Fibroblast of skin of abdomen (primary cell): Measurements from ENCODE around the gene TMEM167B.

Experiments used
- DNase-seq: peaks from one replicate; pipeline ENCODE4 v3.0.0-alpha.2; 2013

Gene TMEM167B

GRCh38 chr1:109083501-109083900 is 7.1 kb upstream of the TMEM167B start:
- DNase-seq = no peak

DNA sequence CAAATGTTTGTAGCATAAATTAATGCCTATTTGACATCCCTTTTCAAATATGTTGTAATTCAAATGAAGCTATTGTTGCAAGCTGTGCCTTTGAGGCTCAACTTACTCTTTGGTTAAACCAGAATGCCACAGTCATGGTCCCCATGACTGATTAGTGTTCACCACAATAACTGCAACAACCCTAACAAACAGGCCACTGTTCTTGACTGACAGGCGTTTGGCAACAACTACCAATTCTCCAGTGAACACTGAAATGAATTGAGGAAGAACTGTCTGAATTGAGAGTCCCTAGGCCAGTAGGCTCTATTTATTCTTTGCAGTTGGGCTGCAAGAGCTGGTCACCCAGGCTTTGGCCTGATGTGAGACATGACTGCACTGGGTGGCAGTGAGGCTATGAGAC is 6.6 kb upstream of the TMEM167B start:
- no peak for DNase-seq

DNA sequence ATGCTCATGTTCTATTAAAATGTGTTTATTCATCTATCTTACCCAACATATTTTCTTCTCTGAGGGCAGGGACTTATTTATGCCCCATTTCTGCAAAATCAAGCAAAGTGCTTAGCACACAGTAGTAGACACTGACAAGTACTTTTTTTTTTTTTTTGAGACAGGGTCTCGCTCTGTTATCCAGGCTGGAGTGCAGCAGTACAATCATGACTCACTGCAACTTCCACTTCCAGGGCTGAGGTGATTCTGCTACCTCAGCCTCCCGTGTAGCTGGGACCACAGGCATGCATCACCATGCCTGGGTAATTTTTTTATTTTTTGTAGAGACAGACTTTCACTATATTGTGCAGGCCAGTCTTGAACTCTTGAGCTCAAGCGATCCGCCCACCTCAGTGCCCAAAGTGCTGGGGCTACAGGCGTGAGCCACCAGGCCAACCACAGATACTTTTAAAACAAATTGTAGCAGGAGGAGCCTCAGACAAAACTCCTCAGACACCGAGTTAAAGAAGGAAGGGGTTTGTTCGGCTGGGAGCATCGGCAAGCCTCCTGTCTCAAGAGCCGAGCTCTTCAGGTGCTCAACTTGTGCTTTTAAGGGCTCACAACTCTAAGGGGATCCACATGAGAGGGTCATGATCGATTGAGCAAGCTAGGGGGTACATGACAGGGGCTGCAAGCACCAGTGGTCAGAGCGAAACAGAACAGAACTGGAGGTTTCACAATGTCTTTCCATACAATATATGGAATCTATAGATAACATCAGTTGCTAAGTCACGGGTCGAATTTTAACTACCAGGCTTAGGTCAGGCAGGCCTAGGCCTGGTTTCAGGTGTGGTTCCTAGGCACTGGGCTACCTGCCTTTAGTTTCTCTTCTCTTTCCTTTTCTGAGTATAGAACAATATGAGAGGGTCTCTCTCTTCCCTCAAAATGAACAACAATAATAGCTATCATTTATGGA is 5.7 kb upstream of the TMEM167B start:
- peak; percentile 18 for DNase-seq

GRCh38 chr1:109089242-109090015 is 1.1 kb upstream of the TMEM167B start:
- peak; percentile 56 for DNase-seq

DNA sequence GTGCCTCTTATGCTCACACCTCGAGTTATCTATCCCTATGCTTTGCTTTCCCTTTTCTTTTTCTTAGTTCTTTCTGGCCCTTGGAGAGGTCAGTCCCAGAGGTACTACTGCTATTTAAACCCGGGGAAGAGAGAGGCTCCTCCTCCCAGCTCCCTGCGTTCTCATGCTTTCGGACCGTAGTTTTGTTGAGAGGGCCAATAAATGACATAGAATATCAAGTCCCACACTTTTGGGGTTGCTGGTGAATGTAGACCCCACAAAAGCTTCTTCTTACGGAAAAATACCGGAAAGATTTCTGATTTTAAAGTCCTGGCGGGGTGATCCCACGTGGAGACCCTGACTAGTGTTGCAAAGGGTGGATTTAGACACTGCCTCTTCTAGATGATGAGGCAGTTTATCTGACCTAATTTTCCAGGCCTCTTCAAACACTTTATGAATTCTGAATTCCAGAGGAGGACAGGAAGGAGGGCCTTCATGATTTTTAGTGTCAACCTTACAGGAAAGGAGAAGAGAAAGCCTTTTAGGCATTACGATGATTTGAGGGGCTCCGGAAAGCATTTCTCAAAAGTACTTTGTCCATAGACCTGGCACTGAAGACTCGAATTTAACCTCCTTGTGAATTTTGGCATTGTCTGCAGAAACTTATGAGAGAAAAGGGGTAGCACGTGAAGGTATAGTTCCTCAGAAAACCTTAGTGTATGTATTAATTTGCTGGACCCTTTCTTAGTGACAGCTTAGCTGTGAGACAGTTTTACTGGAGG is 694 bp downstream of the TMEM167B start:
- peak; percentile 47 for DNase-seq

DNA sequence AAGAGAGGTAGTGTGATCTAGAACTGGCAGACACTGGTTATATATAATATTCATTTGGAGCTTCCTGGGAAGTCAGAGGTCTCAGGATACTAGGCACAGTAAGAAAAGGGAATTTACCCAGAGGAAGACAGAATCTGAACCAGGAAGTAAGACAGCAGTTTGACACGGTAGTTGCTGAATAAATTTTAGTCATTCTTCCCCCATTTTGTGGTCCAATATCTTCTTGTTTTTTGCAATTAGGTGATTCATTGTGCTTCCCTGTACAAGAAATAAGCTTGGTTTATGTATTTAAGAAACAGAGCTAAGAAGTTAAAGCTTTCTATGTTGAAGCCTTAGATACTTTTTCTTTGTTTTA is 1.3 kb downstream of the TMEM167B start:
- DNase-seq = peak; percentile 12

GRCh38 chr1:109094377-109094803 is 3.8 kb downstream of the TMEM167B start:
- DNase-seq = peak; percentile 21

DNA sequence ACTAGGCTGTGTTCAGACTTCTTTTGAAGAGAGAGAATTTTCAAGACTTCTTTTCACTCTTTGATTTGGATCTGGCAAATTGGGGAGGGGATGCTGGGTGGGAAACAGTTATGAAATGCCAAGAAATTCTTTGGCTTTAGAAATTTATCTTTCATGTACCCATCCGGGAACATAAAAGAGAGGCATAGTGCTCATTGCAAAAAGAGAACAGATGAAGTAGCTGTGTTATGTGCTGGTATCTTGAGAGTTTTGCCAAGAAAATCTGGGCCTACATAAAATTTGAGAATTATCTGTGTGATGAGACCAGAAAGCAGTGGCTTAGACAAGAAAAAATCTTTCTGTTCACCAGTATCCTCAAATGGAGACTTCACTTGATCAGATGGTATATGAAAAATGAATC is 4.3 kb downstream of the TMEM167B start:
- DNase-seq = no peak

- DNase-seq = no peak
Measured at GRCh38 chr1:109095631-109096030, 5.1 kb downstream of the TMEM167B start.

DNA sequence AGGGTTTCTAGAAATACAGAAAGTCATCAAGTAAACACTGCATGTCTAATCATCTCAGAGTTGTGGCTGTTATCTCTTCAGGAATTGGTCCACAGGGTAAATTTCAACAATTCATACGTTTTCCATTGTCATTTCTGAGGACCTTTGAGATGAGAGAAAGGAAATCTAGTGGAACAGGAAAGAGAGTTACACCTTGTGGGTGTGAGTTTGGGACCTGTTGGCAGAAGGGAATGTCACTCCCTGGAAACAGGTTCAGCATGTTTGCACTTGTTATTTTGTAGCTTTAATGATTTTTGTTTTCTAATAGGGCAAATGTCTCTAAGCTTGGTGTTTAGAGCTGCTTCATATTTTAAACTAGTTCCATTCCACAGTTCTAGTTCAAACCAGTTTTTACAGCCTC is 5.6 kb downstream of the TMEM167B start:
- DNase-seq = no peak

DNA sequence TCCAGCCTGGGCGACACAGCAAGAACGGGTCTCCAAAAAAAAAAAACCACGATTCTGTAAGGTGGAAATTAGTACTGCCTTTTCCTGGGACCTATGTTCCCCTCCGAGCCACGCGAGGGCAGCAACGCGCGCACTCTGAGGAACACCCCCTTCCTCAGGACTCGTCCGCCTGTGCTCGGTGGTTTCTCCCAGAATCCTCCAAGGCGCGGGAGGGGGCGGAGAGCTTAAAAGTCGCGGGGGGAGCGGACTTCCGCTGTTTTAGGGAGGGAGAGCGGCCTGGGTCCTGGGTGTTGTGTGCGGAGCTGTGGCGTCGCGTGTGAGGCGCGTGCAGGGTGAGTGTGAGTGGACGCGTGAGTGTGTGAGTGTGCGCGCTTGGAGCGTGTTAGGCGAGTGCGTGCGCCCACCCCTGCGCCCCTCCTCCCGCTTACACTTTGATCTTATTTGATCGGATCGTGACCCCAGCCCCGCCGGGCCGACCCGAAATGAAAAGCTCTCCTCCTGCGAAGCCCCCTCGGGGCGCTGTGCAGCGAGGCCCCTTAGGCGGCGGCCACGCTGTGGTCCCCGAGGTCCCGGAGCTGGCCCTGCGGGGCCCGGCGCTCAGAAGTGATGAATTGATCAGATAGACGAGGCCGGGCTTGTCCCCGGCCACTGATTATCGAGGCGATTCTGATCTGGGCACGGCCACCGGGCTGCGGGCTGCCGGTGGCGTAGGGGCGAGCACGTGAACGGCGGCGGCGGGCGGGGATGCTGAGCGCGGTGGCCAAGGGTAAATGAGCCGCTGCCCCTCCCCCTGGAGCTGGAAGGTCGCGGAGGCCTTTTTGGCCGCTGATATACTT is 9.6 kb downstream of the TMEM167B start:
- DNase-seq = peak; percentile 98

- no peak for DNase-seq
Measured at GRCh38 chr1:109104364-109105151, 14.0 kb downstream of the TMEM167B start.

DNA sequence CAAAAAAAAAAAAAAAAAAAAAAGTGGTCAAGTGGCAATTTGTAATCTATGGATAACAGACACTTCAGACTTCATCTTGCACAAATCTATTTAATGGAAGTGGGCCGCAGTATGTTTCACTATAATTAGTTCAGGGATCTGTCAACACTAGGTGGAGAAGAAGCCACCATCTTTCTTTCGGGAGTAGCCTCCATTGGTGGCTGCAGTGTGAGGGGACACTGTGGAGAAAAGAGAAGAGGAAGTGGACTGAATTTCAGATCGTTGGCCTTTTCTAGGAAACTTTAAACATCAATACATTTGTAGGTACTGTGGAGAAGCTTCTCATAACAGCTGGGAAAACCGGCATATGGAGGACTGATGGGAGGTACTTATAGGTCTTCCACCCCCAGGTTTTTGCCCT is 15.3 kb downstream of the TMEM167B start:
- no peak for DNase-seq

- DNase-seq = no peak
Measured at GRCh38 chr1:109107785-109108184, 17.2 kb downstream of the TMEM167B start.

DNA sequence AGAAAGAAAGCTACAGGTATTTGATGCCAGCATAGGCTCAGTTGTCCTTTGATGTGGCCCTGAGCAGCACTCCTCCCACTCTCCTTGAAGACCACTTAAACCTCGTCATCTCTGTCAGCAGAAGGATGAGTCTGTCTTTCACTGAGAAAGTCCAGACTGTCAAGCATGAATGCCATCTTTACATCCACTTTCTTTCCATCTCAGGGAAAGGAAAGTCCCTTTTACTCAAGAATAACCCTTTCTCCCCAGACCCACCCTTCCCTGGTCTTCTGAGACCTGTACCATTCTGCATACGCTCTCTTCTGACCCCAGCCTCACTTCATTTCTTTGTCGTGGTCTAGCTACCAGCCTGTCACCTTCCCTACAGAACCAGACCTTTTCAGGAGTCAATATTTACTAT is 19.3 kb downstream of the TMEM167B start:
- DNase-seq = no peak

GRCh38 chr1:109111386-109112055 is 21.0 kb downstream of the TMEM167B start:
- DNase-seq = no peak

GRCh38 chr1:109112056-109112651 is 21.6 kb downstream of the TMEM167B start:
- peak; percentile 39 for DNase-seq

DNA sequence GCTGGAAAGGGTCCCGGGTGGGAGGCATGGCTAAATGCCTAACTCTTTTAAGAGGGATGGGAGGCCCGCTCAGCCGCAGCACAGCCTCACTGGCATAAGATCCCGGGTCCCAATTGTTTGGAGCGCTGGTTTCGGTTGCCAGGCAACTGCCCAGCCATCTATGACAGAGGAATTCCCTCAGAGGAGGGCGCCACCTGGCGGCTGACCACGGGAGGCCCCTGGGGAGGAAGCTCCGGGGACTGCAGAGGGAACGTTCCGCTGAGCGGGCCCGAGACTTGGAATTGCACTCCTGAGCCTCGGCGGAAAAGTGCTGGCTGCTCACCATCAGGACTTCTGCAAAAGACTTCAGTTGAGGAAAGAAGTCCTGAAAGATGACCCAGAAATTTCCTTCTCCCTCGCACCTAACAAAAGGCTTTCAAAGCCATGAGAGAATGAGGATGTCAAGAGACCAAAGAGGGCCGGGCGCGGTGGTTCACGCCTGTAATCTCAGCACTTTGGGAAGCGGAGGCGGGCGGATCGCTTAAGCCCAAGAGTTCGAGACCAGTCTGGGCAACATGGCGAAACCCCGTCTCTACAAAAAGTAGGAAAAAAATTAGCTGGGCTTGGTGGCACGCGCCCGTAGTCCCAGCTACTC is 22.2 kb downstream of the TMEM167B start:
- DNase-seq = peak; percentile 85

DNA sequence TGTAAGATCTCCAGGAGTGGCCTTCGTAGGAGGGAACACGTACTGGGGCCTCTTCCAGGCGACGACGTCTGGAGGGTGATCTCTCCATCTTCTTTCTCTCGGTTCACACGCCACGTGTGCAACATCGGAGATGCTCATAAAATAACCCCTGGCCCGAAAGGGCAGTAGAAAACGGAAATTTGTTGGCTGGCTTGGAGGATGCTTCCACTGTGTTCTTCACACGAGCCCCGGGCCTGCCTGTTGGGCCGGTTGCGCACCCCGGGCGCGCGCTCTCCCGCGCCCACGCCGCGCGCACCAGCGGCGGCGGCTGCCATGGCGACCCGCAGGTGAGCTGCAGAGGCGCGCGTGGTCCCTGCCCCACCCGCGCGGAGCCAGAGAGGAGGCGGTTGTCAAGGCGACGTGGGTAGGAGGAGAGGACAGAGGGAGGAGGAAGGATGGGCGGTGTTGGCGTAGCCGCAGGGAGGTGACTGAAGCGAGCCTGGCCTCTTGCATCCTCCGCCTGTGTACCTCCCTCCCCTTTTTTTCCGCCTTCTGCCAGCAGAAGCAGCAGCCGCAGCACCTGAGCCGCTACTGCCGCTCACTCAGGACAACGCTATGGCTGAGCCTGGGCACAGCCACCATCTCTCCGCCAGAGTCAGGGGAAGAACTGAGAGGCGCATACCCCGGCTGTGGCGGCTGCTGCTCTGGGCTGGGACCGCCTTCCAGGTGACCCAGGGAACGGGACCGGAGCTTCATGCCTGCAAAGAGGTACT is 23.2 kb downstream of the TMEM167B start, which contains the start of gene ELAPOR1:
TSS of gene ELAPOR1 (plus strand) at position 526 of the 752 bp plus-strand sequence. CDS start at position 595, 69 bp downstream.
- DNase-seq = peak; percentile 17
